GM19035 (cell line): ENCODE data around the gene NACAD.

Source experiments
- ATAC-seq: cut with Tn5 transposase; IDR thresholded peaks from one replicate; pipeline ENCODE4 v1.9.1; 2021; ENCODE audit not compliant: unreplicated experiment

Gene NACAD

GRCh38 chr7:45075871-45076796 is 12.6 kb downstream of the NACAD start:
- ATAC-seq: no peak

GRCh38 chr7:45075355-45075644 is 13.5 kb downstream of the NACAD start:
- no peak for ATAC-seq

DNA sequence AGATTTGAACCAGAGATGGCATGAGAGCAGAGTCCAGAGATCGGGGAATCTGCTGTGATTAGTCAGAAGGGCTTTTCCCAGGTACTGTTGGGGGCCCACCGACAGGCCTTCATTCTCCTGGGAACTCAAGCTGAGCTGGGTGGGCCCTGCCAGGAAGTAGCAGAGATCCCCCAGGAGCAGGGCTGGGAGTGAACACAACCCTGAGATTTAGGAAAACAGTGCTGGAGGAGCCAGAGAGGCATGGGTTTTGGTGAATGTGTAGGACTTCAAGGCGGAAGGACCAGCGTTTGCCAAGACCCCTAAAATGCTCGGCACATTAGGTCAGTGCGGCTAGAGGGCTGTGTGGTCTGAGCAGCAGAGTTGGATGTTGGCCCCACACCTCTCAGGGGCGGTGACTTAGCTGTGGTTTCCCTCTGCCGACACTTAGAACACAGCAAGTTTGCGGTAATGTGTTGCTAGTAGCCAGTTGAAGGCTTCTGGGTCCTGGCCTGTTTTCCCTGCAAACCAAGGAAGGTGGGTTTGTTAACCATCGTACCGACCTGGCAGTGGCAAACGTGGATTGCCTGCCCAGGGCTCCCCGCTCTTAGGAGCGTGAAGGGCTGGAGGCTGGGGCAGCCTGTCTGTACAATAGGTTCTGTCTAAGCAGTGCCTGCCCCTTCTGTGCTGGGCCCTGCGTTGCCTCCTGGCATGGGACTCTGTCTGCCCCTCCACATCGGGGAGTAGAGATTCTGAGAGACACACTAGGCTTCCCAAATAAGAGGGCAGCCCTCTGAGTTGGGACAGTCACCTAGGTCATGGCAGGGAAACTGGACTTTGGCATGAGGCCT is 14.0 kb downstream of the NACAD start:
- no peak for ATAC-seq

GRCh38 chr7:45073786-45074527 is 14.8 kb downstream of the NACAD start:
- no peak for ATAC-seq

- ATAC-seq: no peak
These were observed 15.6 kb downstream of the NACAD start for GRCh38 chr7:45073031-45073785.

GRCh38 chr7:45072131-45073030 is 16.4 kb downstream of the NACAD start:
- no peak for ATAC-seq

DNA sequence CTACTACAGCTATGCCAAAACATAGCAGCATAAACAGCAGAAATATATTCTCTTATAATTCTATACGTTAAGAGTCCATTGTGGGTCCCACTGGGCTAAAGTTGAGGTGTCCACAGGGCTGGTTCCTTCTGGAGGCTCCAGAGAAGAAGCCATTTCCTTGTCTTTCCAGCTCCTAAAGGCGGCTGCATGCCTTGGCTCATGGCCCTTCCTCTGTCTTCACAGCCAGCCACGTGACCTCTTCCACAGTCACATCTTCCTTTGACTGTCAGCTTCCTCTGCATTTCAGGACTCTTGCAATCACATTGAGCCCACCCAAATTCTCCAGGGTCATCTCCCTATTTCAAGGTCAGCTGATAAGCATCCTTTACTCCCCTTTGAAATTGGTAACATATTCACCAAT is 17.2 kb downstream of the NACAD start:
- ATAC-seq: no peak

- no peak for ATAC-seq
These were observed 18.5 kb downstream of the NACAD start for GRCh38 chr7:45070254-45070642.

DNA sequence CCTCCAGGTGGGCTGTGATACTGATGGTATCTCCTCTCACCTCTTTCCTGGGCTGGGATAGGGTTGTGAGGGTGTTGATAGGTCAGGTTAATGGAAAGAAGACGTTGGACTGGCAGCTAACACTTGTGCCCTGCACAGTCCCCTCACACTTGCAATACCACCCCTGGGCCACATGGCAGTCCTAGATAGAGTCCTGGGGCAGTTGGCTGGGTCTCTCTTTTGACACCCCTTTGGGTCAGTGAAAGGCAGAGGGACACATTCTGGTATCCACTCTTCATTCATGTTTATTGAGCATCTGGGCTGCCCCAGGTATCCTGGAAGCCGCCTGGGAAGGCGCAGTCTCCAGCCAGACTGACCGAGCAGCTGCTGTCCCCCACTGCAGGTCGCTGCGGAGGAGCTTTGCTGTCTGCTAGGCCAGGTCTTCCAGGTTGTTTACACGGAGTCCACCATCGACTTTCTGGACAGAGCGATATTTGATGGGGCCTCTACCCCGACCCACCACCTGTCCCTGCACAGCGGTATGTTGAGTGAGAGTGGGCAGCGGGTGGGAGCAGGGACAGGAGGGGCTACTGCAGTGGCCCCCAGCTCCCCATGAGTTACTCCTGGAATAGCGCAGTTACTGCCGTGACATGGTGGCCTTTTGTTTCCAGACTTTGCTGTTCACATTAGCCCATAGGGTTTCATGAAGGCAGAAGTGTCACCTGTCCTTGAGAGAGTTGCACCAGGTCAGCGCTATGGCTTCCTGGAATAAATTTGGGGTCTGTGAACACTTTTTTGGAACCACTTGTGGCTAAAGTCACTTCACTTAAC is 19.1 kb downstream of the NACAD start:
- no peak for ATAC-seq

GRCh38 chr7:45068236-45069023 is 20.3 kb downstream of the NACAD start:
- ATAC-seq: no peak

DNA sequence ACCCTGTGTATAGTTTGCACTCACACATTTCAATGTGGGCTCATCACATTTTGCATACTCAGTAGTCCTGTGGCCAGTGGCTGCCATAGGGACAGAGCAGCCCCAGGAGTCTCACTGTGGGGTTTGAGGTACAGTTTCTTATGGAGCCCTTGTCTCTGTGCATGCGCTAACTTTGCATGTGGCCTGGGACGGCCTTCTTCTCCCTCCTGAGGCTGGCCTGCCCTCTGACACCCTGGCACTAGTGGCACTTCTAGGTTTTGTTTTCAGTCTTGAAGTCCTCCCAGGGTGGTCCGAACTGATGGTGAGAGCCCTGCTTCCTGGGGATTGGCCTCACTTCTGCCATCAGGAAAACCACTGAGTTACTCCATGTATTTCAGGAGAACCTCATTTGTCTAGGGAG is 21.2 kb downstream of the NACAD start:
- ATAC-seq: no peak

DNA sequence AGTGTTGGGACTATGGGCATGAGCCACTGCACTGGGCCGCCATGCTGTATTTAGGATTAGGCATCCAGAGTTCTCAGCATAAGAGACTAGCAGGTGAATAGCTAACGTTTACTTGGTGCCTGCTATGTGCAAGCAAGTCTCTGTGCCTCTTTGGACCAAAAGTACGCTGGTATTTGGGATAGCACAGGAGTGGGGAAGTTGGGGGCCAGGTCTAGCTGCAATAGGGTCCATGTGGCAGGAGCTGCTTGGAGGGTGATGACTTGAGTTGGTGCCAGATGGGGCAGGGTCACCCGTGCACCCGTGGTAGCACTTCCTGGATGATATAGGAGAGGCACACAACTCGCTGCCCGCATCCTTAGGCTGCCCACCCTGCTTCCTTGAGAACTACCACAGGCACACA is 22.4 kb downstream of the NACAD start:
- ATAC-seq: no peak

DNA sequence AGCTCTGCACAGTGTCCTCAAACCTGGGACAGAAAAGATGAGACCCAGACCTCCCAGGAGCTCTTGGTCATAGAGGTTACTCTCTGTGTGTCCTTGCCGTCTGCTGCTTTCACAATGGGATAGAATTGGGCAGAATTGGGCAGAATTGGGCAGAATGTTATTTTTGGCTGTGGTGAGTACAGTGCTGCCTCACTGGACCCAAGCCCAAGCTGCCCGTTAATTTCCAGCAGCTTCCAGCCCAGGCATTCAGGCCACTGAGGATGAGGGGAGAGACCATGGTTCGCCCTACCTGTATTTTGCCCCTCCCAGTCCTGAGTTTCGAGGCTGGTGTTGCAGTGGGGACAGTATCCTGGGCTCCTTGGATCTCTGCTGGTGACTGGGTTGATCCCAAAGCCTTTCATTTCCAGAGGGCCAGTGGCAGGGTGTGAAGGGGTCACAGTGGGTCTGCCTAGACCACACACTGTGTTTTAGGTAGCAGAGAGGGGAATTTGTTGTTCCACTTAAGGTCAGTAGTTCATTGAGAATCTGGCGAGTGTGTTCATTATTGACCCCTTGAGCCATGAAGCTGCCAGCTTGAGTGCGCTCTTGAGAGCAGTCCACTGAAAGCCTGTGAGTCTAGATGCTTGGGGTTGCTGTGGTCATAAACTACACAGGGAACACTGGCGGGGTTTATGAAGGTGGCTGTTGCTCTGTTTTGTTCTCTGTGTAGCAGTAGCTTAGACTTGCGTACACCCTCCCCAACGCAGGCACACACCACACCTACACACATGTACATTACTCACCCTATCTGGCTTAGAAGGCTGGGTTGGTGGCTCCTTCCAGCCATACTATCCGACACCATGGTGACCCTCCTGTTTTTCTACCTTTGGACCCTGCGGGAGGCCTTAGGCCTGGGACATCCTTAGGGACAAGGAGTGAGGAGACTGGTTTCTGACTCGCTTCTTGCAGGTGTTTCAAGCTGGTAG is 23.5 kb downstream of the NACAD start:
- no peak for ATAC-seq

GRCh38 chr7:45064047-45064725 is 24.6 kb downstream of the NACAD start:
- no peak for ATAC-seq

- no peak for ATAC-seq
These were observed 26.9 kb downstream of the NACAD start for GRCh38 chr7:45061806-45062425.

DNA sequence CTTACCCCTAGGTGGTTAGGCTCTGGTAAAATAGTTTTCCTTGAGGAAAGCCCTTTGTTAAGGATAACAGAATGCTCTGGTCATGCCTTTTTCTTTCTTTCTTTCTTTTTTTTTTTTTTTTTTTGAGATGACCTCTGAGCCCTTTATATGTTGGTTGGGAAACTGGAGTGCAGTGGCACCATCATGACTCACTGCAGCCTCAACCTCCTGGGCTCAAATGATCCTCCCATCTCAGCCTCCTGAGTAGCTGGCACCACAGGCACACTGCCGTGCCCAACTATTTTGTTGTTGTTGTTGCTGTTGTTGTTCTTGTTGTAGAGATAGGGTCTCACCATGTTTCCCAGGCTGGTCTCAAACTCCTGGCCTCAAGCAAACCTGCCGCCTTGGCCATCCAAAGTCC is 27.4 kb downstream of the NACAD start:
- no peak for ATAC-seq
